PC-9 (cell line): ENCODE measurements around the gene OPA1.

ENCODE experiments used
- CTCF ChIP-seq: fragments of 200-600 bp; sonication (generic); conservative IDR thresholded peaks from 2 replicates; pipeline ENCODE4 v1.6.1; 2017; ENCODE audit warnings: mixed run types, antibody characterized with exemption, mild to moderate bottlenecking, moderate library complexity
- EZH2 ChIP-seq: fragments of 200-600 bp; sonication (generic); IDR thresholded peaks from 2 replicates; pipeline ENCODE4 v1.8.0; 2017; ENCODE audit warnings: antibody characterized with exemption, low read depth

- TF ChIP-seq CTCF (no peak), EZH2 (no peak)
Observed at GRCh38 chr3:193727089-193727488, 134.1 kb downstream of the OPA1 start.
